OCI-LY1 (cell line): ENCODE data around the gene CD247.
A peak's percentile ranks its signal among the peaks of the same experiment; 100 is the strongest.

Experiments used
- H2AFZ ChIP-seq: fragments of 200-600 bp; sonication (generic), shearing (Covaris generic); 2 replicates; pipeline ENCODE4 v1.6.0; 2014; ENCODE audit warnings: antibody characterized with exemption, mild to moderate bottlenecking, low read length
- H3F3A ChIP-seq: fragments of 200-600 bp; sonication (generic), shearing (Covaris generic); 2 replicates; pipeline ENCODE4 v1.6.0; 2014; ENCODE audit warnings: mild to moderate bottlenecking, antibody characterized with exemption, low read length, moderate library complexity; ENCODE audit not compliant: insufficient read depth
- H3K27ac ChIP-seq: fragments of 200-600 bp; sonication (generic); 2 replicates; pipeline ENCODE4 v1.5.1; 2014; ENCODE audit warnings: low read length, mixed run types, mild to moderate bottlenecking, low read depth; ENCODE audit not compliant: poor library complexity, severe bottlenecking
- H3K27me3 ChIP-seq: fragments of 200-600 bp; sonication (generic); 2 replicates; pipeline ENCODE4 v1.6.0; 2014; ENCODE audit warnings: antibody characterized with exemption, mild to moderate bottlenecking, low read length, moderate library complexity; ENCODE audit not compliant: insufficient read depth
- H3K36me3 ChIP-seq: fragments of 200-600 bp; sonication (generic); 2 replicates; pipeline ENCODE4 v1.6.1; 2014; ENCODE audit warnings: mild to moderate bottlenecking, antibody characterized with exemption, low read length, moderate library complexity, mixed read lengths; ENCODE audit not compliant: insufficient read depth
- H3K4me1 ChIP-seq: fragments of 200-600 bp; sonication (generic); 2 replicates; pipeline ENCODE4 v1.5.1; 2014; ENCODE audit warnings: mild to moderate bottlenecking, low read length, moderate library complexity; ENCODE audit not compliant: insufficient read depth, severe bottlenecking
- H3K4me2 ChIP-seq: fragments of 200-600 bp; sonication (generic), shearing (Covaris generic); 2 replicates; pipeline ENCODE4 v1.6.1; 2014; ENCODE audit warnings: low read length
- H3K4me3 ChIP-seq: fragments of 200-600 bp; sonication (generic); 2 replicates; pipeline ENCODE4 v1.5.1; 2014; ENCODE audit warnings: low read length, low read depth, mild to moderate bottlenecking, mixed read lengths; ENCODE audit not compliant: poor library complexity, severe bottlenecking
- H3K79me2 ChIP-seq: fragments of 200-600 bp; shearing (Covaris generic); 2 replicates; pipeline ENCODE4 v1.6.1; 2016; ENCODE audit warnings: mixed run types, low read length, mixed read lengths; ENCODE audit not compliant: insufficient read depth
- H3K9ac ChIP-seq: fragments of 200-600 bp; sonication (generic), shearing (Covaris generic); 2 replicates; pipeline ENCODE4 v1.6.1; 2014; ENCODE audit warnings: mild to moderate bottlenecking, low read length, mixed read lengths
- H3K9me2 ChIP-seq: fragments of 200-600 bp; sonication (generic), shearing (Covaris generic); 2 replicates; pipeline ENCODE4 v1.6.1; 2014; ENCODE audit warnings: low read depth, mild to moderate bottlenecking, low read length, mixed read lengths
- H3K9me3 ChIP-seq: fragments of 200-600 bp; shearing (Covaris generic); 2 replicates; pipeline ENCODE4 v1.6.1; 2014; ENCODE audit warnings: low read length, mixed read lengths
- H4K20me1 ChIP-seq: fragments of 200-600 bp; sonication (generic), shearing (Covaris generic); 2 replicates; pipeline ENCODE4 v1.6.0; 2016; ENCODE audit warnings: mild to moderate bottlenecking, low read length; ENCODE audit not compliant: insufficient read depth
- CTCF ChIP-seq: fragments of 200-600 bp; sonication (generic), shearing (Covaris generic); IDR thresholded peaks from 2 replicates; pipeline ENCODE4 v1.5.1; 2017; ENCODE audit warnings: mild to moderate bottlenecking, antibody characterized with exemption, low read length, moderate library complexity, mixed read lengths
- EZH2 ChIP-seq: fragments of 200-600 bp; sonication (generic), shearing (Covaris generic); IDR thresholded peaks from 2 replicates; pipeline ENCODE4 v1.8.0; 2017; ENCODE audit warnings: borderline replicate concordance, mixed run types, mild to moderate bottlenecking, antibody characterized with exemption, low read length, moderate library complexity, mixed read lengths

Gene CD247

GRCh38 chr1:167404908-167405307, 113.4 kb downstream of the CD247 start:
- TF ChIP-seq EZH2 (no peak), CTCF (no peak)
- Histone ChIP-seq H4K20me1 (no peaks in the 10 kb centered on the region), H3K36me3 (peaks cover 83% of the 10 kb centered on the region), H3K9me3 (no peaks in the 10 kb centered on the region), H3K9me2 (no peaks in the 10 kb centered on the region), H3F3A (0 out of 2 replicates have a peak, but pooled peaks cover 3% of the 10 kb centered on the region), H3K79me2 (no peaks in the 10 kb centered on the region), H3K4me1 (peaks cover 9% of the 10 kb centered on the region), H3K4me2 (no peak overlapping the region), H3K9ac (no peak overlapping the region), H3K27ac (no peak overlapping the region), H3K4me3 (no peak overlapping the region), H2AFZ (no peak overlapping the region), H3K27me3 (no peaks in the 10 kb centered on the region)

- H3K4me3 ChIP-seq: no peak overlapping the region
- H3K79me2 ChIP-seq: no peaks in the 10 kb centered on the region
- peaks cover 9% of the 10 kb centered on the region for H3K4me1 ChIP-seq
- H3K4me2 ChIP-seq: no peak overlapping the region
- peaks cover 81% of the 10 kb centered on the region for H3K36me3 ChIP-seq
- 0 out of 2 replicates have a peak, but pooled peaks cover 3% of the 10 kb centered on the region for H3F3A ChIP-seq
- no peaks in the 10 kb centered on the region for H4K20me1 ChIP-seq
- no peak for TF ChIP-seq CTCF
- no peak for TF ChIP-seq EZH2
- H3K9me2 ChIP-seq: no peaks in the 10 kb centered on the region
- no peak overlapping the region for H2AFZ ChIP-seq
- H3K27ac ChIP-seq: no peak overlapping the region
- H3K27me3 ChIP-seq: no peaks in the 10 kb centered on the region
- H3K9ac ChIP-seq: no peak overlapping the region
- no peaks in the 10 kb centered on the region for H3K9me3 ChIP-seq
These were observed 114.0 kb downstream of the CD247 start for GRCh38 chr1:167404161-167404888.

- Histone ChIP-seq H3K4me1 (peaks cover 9% of the 10 kb centered on the region), H3K4me3 (no peak overlapping the region), H3K9me3 (no peaks in the 10 kb centered on the region), H3K4me2 (no peak overlapping the region), H2AFZ (no peak overlapping the region), H3F3A (0 out of 2 replicates have a peak, but pooled peaks cover 3% of the 10 kb centered on the region), H3K9ac (no peak overlapping the region), H3K36me3 (peaks cover 83% of the 10 kb centered on the region), H3K27ac (no peak overlapping the region), H4K20me1 (no peaks in the 10 kb centered on the region), H3K9me2 (no peaks in the 10 kb centered on the region), H3K79me2 (no peaks in the 10 kb centered on the region), H3K27me3 (no peaks in the 10 kb centered on the region)
- TF ChIP-seq EZH2 (no peak), CTCF (peak; percentile 79)
These were observed 117.0 kb downstream of the CD247 start for GRCh38 chr1:167401260-167401873.
